Colonic mucosa (tissue), 4 donors: ENCODE results near the gene MTMR2. TPM values are rescaled to one million over a fixed set of nuclear protein-coding genes. Genes with fewer than 3 reads are reported as not detected.

Experiments
- DNase-seq: peaks from one replicate; pipeline ENCODE4 v3.0.0-alpha.2; 2020
- H3K27ac ChIP-seq: fragments of 200-600 bp; one replicate; pipeline ENCODE4 v1.8.0; 2021
- H3K27me3 ChIP-seq: fragments of 200-600 bp; one replicate; pipeline ENCODE4 v1.8.0; 2021
- H3K36me3 ChIP-seq: fragments of 200-600 bp; one replicate; pipeline ENCODE4 v1.8.0; 2021
- H3K4me1 ChIP-seq: fragments of 200-600 bp; one replicate; pipeline ENCODE4 v1.8.0; 2021; ENCODE audit warnings: mild to moderate bottlenecking
- H3K4me3 ChIP-seq: fragments of 200-600 bp; one replicate; pipeline ENCODE4 v1.8.0; 2021
- H3K9ac ChIP-seq, 2 donors: one replicate each; pipeline ENCODE4 v1.7.0; 2013; ENCODE audit warnings: control low read depth in 2 of 2, low read depth in 2 of 2, low read length in 2 of 2
- H3K9me3 ChIP-seq: fragments of 200-600 bp; one replicate; pipeline ENCODE4 v1.8.0; 2021
- intact Hi-C: fragments of 100-400 bp; cut with DNase I; formaldehyde crosslinking; loops from one replicate; pipeline ENCODE4 v1.14.1; 2022
- total RNA-seq, 2 donors: library from RNA; stranded (reverse); fragmentation: NEBNext Ultra II Directional in 1 of 2; extraction: Animal tissue kit (Norgen Biotek cat#: 25700) in 1 of 2; gene quantifications; one replicate each; pipeline ENCODE4 v1.2.1, GENCODE V29; 2021
- TF ChIP-seq, protein P1 (sequence below): fragments of 200-600 bp; IDR thresholded peaks from one replicate; pipeline ENCODE4 v1.8.0; 2022; ENCODE audit warnings: antibody characterized with exemption, mild to moderate bottlenecking
- donor health status: healthy.
- donor health status: DM: no; HTN: no; CAD: no.
- donor health status: DM: no; HTN: no; CAD: no.

Gene MTMR2
- total RNA-seq, 2 donors from 2014 or later: 29.3 to 34.3 TPM

DNA sequence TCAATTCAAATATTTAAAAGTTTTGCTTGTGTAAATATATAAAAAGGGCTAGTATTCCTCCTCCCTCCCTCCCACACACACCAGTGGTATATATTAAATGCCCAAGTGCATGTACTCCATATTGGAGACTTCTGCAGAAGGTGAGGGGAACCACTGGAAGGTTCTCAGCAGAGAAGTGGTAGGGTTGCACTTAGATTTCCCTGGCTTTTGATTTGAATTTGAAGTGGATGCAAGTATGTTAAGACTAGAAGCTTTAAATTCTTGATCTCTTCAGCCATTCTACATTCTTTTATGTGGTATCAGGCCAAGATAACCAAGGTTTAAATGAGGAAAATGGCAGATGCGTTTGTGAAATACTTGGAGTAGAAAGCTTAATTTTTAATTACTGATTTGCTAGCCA, 90.5 kb downstream of the MTMR2 start:
- H3K36me3 ChIP-seq: no peaks in the 10 kb centered on the region
- intact Hi-C loops: no loop called here
- no peaks in the 10 kb centered on the region for H3K9me3 ChIP-seq
- no peaks in the 10 kb centered on the region for H3K27me3 ChIP-seq
- no peak overlapping the region for H3K9ac ChIP-seq
- no peak overlapping the region for H3K27ac ChIP-seq
- TF ChIP-seq, protein P1, sequence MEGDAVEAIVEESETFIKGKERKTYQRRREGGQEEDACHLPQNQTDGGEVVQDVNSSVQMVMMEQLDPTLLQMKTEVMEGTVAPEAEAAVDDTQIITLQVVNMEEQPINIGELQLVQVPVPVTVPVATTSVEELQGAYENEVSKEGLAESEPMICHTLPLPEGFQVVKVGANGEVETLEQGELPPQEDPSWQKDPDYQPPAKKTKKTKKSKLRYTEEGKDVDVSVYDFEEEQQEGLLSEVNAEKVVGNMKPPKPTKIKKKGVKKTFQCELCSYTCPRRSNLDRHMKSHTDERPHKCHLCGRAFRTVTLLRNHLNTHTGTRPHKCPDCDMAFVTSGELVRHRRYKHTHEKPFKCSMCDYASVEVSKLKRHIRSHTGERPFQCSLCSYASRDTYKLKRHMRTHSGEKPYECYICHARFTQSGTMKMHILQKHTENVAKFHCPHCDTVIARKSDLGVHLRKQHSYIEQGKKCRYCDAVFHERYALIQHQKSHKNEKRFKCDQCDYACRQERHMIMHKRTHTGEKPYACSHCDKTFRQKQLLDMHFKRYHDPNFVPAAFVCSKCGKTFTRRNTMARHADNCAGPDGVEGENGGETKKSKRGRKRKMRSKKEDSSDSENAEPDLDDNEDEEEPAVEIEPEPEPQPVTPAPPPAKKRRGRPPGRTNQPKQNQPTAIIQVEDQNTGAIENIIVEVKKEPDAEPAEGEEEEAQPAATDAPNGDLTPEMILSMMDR: no peak
- no peak overlapping the region for H3K4me3 ChIP-seq
- no peak for DNase-seq
- no peaks in the 10 kb centered on the region for H3K4me1 ChIP-seq

- DNase-seq: no peak
- TF ChIP-seq, protein P1: no peak
- H3K4me1 ChIP-seq: no peaks in the 10 kb centered on the region
- no peak overlapping the region for H3K27ac ChIP-seq
- H3K27me3 ChIP-seq: no peaks in the 10 kb centered on the region
- intact Hi-C loops: no loop called here
- no peaks in the 10 kb centered on the region for H3K9me3 ChIP-seq
- no peak overlapping the region for H3K9ac ChIP-seq
- H3K4me3 ChIP-seq: no peak overlapping the region
- H3K36me3 ChIP-seq: no peaks in the 10 kb centered on the region
Measured at GRCh38 chr11:95832763-95833162, 91.1 kb downstream of the MTMR2 start.

DNA sequence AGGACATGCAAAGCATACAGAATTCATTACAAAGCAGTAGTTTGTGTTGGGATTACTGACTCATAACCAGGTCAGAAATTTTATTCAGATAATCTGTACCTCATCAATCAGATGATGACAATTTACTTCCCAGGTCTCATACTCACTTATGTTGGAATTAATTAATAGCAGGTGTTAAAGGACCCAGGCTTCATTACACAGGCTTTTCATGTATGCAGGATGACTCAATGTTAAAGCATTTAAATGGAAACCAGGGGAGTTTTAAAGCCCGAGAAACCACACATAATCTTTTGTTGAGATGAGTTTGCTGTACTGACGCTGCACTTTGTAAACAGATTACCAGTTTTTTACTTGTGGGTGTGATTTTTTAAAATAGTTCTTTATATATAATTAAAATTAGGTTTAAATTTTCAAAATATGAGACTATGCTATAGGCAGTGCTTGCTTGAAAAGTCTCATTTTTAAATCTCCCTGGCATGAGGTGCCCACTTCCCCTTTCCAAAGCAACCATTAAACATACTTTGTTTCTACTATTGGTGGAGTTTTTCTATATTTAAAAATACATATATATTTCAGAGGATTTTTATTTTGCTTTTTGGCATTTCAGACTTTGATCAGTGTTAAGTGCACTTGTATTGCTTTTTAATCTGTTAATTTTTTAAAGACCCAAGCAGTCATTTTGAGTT, 92.6 kb downstream of the MTMR2 start:
- no peaks in the 10 kb centered on the region for H3K9me3 ChIP-seq
- intact Hi-C loops: no loop called here
- H3K27me3 ChIP-seq: no peaks in the 10 kb centered on the region
- no peaks in the 10 kb centered on the region for H3K4me1 ChIP-seq
- no peak overlapping the region for H3K4me3 ChIP-seq
- no peak overlapping the region for H3K27ac ChIP-seq
- H3K36me3 ChIP-seq: no peaks in the 10 kb centered on the region
- TF ChIP-seq, protein P1: no peak
- H3K9ac ChIP-seq: no peak overlapping the region
- no peak for DNase-seq

DNA sequence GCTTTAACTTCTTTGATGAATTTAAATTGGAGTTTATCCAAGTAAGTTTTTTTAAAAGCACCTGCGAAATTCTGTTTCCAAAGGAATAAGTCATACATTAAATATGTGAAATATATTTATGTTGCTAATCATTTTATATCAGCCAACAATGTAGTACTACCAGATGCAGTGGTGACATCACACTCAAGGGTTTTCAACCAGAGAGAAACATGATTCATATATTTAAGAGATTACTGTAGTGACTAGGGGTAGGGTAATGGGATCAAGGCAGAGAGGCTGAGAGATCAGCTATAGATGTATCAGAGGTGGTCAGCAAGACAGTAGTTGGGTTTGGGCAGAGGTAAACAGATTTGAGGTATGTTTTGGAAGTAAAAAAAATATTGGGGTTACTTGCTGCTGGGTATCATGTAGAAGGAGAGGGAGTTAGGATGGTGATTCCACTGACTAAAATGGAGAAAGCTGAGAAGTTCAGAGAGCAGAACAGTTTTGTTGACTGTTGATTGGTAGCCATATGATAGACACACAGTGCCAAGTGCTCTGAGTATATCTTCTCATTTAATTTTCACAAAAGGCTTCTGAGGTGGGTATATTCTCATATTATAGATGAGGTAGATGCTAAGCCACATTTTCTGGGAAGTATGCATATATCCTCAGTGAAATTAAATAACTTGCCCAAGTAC, 94.2 kb downstream of the MTMR2 start:
- DNase-seq: no peak
- intact Hi-C loops: no loop called here
- TF ChIP-seq, protein P1: no peak
- Histone ChIP-seq H3K4me1 (no peaks in the 10 kb centered on the region), H3K9me3 (no peaks in the 10 kb centered on the region), H3K27me3 (no peaks in the 10 kb centered on the region), H3K9ac (no peak overlapping the region), H3K4me3 (no peak overlapping the region), H3K36me3 (no peaks in the 10 kb centered on the region), H3K27ac (no peak overlapping the region)

GRCh38 chr11:95827696-95828095, 96.2 kb downstream of the MTMR2 start:
- no peak overlapping the region for H3K27ac ChIP-seq
- DNase-seq: no peak
- intact Hi-C loops: no loop called here
- no peaks in the 10 kb centered on the region for H3K4me1 ChIP-seq
- no peak overlapping the region for H3K4me3 ChIP-seq
- no peaks in the 10 kb centered on the region for H3K36me3 ChIP-seq
- no peaks in the 10 kb centered on the region for H3K9me3 ChIP-seq
- H3K27me3 ChIP-seq: no peaks in the 10 kb centered on the region
- TF ChIP-seq, protein P1: no peak
- no peak overlapping the region for H3K9ac ChIP-seq
